Frontal cortex (tissue), 4 donors: Measurements from ENCODE around the gene TCL1B. TPM values are rescaled to one million over a fixed set of nuclear protein-coding genes. Genes with fewer than 3 reads are reported as not detected.
A peak's percentile ranks its signal among the peaks of the same experiment; 100 is the strongest.
"Not testable (repeated sequence)": the region's sequence is repeated elsewhere in the genome, so short reads cannot be mapped to it uniquely, and the experiment has no call there.

Source experiments
- DNase-seq, 2 donors: peaks; one replicate each; pipeline ENCODE4 v3.0.0; 2012; ENCODE audit warnings: low spot score in 2 of 2
- FAIRE-seq: peaks from 2 replicates; lab custom pipeline; 2012; peaks lifted over from hg19 to GRCh38; lab: Jason Lieb, UNC
- total RNA-seq: library from RNA; depleted of rRNA; stranded (reverse); fragments of >200 nt; gene quantifications from one replicate; pipeline ENCODE4 v1.2.3, GENCODE V29; 2014
- donor health status: control.
- donor health status: control.
- donor health status: control.

Gene TCL1B
- total RNA-seq, 1 donor from 2014 or later = not detected

GRCh38 chr14:95699412-95699811 lies 13.2 kb downstream of the TCL1B start:
- FAIRE-seq (no peak), DNase-seq (no peak)

GRCh38 chr14:95700221-95700976 lies 14.2 kb downstream of the TCL1B start:
- DNase-seq = no peak
- no peak for FAIRE-seq

- DNase-seq (no peak), FAIRE-seq (no peak)
Observed at GRCh38 chr14:95701846-95702221, 15.6 kb downstream of the TCL1B start.

GRCh38 chr14:95703341-95703740 lies 17.1 kb downstream of the TCL1B start:
- FAIRE-seq (no peak), DNase-seq (no peak)

- no peak for DNase-seq
- no peak for FAIRE-seq
Observed at GRCh38 chr14:95703805-95704204, 17.6 kb downstream of the TCL1B start.

- DNase-seq (no peak), FAIRE-seq (peak; percentile 47)
Observed at GRCh38 chr14:95705518-95705917, 19.3 kb downstream of the TCL1B start.

GRCh38 chr14:95707327-95707726 lies 21.1 kb downstream of the TCL1B start:
- DNase-seq (no peak), FAIRE-seq (no peak)

GRCh38 chr14:95710106-95710505 lies 23.9 kb downstream of the TCL1B start:
- FAIRE-seq (no peak), DNase-seq (no peak)

- no peak for FAIRE-seq
- no peak for DNase-seq
Observed at GRCh38 chr14:95711476-95712176, 25.4 kb downstream of the TCL1B start.

GRCh38 chr14:95712398-95712797 lies 26.2 kb downstream of the TCL1B start:
- FAIRE-seq = no peak
- DNase-seq = no peak

GRCh38 chr14:95713596-95714371 lies 27.6 kb downstream of the TCL1B start, which contains the start of gene TCL1A:
TSS of gene TCL1A (minus strand) at chr14:95714125. CDS start at chr14:95714066, 59 bp downstream.
- FAIRE-seq (no peak), DNase-seq (no peak)

- DNase-seq (no peak), FAIRE-seq (no peak)
Observed at GRCh38 chr14:95722525-95723190, 36.4 kb downstream of the TCL1B start.

- no peak for FAIRE-seq
Observed at GRCh38 chr14:95725685-95726336, 39.6 kb downstream of the TCL1B start.

GRCh38 chr14:95727056-95727700 lies 41.0 kb downstream of the TCL1B start:
- FAIRE-seq (no peak), DNase-seq (no peak)

More at GRCh38 chr14:95725685-95726336, 39.6 kb downstream of the TCL1B start:
- DNase-seq = no peak

GRCh38 chr14:95729402-95730028 lies 43.3 kb downstream of the TCL1B start:
- not testable (repeated sequence) for DNase-seq, FAIRE-seq

GRCh38 chr14:95730126-95730525 lies 43.9 kb downstream of the TCL1B start:
- FAIRE-seq (no peak), DNase-seq (no peak)

GRCh38 chr14:95733212-95733611 lies 47.0 kb downstream of the TCL1B start:
- FAIRE-seq = no peak

GRCh38 chr14:95739356-95739755 lies 53.1 kb downstream of the TCL1B start:
- DNase-seq = no peak
- FAIRE-seq = no peak

More at GRCh38 chr14:95733212-95733611, 47.0 kb downstream of the TCL1B start:
- DNase-seq = no peak
